SH-SY5Y (cell line): ENCODE measurements around the gene GSTM5.

Experiments
- GATA2 ChIP-seq: IDR thresholded peaks from 2 replicates; pipeline ENCODE4 v1.6.1; 2011; ENCODE audit warnings: mild to moderate bottlenecking, low read depth, low read length
- GATA3 ChIP-seq: IDR thresholded peaks from 2 replicates; pipeline ENCODE4 v1.6.1; 2011; ENCODE audit warnings: low read depth, mild to moderate bottlenecking, low read length, moderate library complexity

DNA sequence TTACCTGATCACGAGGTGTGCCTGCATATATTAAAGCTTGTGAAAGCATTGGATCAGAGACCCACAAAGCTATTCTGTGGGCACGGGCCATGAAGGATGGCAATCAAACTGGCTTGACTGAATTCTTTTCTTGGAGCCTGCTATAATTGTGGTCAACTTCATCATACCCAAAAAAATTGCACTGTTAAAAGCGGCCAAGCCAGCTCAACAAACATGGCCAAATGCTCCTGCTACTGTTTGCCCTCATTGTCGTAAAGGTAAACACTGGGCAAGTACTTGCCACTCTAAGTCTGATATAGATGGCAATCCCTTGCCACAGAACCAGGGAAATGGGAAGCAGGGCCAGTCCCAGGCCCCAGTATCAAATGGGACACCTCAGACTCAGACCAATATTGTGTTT lies 6.6 kb upstream of the GSTM5 start:
- TF ChIP-seq GATA2 (no peak), GATA3 (no peak)
